Activated CD8-positive, alpha-beta memory T cell treated with anti-CD3 and anti-CD28 coated beads, Interleukin-2, amount 50 U/mL, for 1 hour (primary cell): ENCODE results near the gene KIF25.

ENCODE experiments used
- DNase-seq: peaks from one replicate; pipeline ENCODE4 v3.0.0-alpha.2; 2020; ENCODE audit errors: extremely low read depth

KIF25 gene

DNA sequence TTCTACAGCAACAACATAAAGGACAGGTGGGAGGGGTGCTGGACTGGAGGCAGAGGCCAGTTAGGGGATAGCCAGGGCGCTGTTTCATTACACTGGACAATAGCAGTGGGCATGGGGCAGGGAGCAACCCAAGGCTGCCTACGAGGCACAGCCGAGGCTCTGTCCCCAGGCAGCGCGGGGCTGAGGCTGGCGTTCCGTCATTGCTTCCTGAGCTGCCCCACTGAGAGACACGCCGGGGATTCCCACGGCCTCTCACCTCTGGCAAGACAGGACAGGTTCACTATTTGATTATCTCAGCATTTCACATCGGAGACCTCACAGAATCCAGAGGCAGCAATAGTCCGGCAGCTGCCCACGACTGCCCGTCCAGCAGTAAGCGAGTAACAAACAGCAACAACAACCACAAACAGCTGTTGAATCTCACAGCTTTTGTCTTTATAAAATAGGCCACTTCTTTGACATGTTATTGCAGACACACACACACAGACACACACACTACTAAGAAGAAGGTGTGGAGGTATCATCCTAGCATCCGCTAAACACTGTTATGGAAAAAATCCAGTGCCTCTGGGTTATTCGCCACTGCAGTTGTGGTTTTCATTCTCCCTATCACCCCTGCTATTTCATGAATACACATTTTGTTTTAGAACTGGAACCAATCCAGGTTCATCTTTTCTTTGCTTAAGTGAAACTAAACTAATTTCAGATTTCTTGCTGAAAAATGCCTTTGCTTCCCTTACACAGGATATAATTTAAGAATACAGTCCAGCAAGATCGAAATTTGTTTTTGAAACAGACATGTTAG lies 19.5 kb downstream of the KIF25 start:
- DNase-seq: no peak

DNA sequence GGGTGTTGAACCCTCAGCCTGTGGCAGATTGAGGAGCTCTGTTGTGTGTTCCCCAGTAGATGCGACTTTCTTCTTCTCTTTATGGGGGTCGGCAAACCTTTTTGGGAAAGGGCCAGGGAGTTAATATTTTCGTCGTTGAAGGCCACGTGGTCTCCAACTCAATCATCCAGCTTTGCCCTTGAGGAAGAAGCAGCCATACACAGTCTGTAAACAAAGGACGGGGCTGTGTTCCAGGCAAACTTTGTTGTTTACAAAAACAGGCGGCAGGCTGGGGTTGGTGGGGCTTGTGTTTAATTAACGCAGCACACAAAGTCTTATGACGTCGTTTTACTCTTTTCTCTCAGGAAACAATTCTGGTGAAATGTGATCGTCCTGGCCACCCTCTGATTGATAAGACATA lies 20.2 kb downstream of the KIF25 start:
- DNase-seq: no peak

- no peak for DNase-seq
Observed at GRCh38 chr6:168018664-168019063, 21.2 kb downstream of the KIF25 start.

DNA sequence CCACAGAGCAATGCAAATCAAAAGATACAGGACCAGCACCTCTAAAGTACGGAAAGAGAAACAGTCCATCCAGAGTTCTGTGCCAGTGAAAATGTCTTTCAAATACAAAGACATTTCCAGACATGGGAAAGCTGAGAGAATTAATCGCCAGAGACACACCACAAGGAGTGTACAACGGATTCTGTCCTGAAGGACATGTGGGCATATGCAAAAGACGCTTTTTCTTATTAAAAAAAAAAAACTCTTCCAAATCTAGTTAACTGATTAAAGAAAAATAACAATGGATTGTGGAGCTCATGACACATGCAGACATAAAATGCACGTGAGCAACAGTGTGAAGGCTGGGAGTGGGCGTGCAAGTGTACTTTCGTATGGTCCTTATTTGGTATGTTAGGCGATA lies 22.8 kb downstream of the KIF25 start:
- DNase-seq: no peak

GRCh38 chr6:168021581-168021980 lies 24.1 kb downstream of the KIF25 start:
- DNase-seq: no peak

- no peak for DNase-seq
Observed at GRCh38 chr6:168022488-168023321, 25.2 kb downstream of the KIF25 start.

DNA sequence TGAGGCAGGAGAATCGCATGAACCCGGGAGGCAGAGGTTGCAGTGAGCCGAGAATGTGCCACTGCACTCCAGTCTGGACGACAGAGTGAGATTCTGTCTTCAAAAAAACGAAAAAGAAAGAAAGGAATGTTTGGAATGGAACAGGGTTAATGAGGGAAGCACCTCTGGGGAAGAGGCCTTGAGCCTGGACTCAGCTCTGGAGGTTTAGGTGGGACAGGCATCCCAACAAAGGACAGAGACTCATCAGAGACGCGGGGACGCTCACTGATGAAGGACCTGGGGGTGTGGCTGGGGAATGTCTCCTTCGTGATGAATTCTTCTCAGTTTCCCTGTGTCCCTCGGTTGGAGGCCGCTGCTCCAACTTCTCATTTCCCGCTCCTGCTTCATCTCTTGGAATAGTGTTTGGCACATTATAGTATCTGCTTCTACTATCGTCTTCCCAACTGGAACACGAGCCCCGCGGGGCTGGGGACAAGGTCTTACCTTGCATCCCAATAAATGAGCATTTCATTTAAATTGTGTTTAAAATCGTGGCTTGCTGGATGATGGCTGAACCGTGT lies 27.6 kb downstream of the KIF25 start:
- no peak for DNase-seq

GRCh38 chr6:168025831-168026710 lies 28.6 kb downstream of the KIF25 start:
- no peak for DNase-seq

DNA sequence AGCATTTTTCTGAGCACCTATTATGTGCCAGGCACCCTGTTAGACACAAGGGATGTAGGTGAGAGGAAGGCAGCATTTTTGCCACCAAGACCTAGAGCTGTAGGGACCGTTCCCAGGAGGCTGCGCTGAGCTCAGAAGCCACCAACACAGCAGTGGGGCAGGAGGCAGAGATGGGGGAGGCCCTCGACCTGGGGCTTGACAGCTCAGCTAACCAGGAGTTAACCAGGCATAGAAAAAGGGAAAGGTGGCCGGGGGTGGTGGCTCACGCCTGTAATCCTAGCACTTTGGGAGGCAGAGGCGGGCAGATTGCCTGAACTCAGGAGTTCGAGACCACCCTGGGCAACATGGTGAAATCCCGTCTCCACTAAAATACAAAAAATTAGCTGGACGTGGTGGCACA lies 29.5 kb downstream of the KIF25 start:
- no peak for DNase-seq

- no peak for DNase-seq
Observed at GRCh38 chr6:168027521-168027920, 30.1 kb downstream of the KIF25 start.

- no peak for DNase-seq
Observed at GRCh38 chr6:168028181-168028580, 30.7 kb downstream of the KIF25 start.

- DNase-seq: no peak
Observed at GRCh38 chr6:168029459-168030217, 32.2 kb downstream of the KIF25 start.

GRCh38 chr6:168030218-168030746 lies 32.8 kb downstream of the KIF25 start:
- DNase-seq: no peak

- no peak for DNase-seq
Observed at GRCh38 chr6:168030908-168031307, 33.4 kb downstream of the KIF25 start.

- DNase-seq: no peak
Observed at GRCh38 chr6:168031411-168031971, 34.0 kb downstream of the KIF25 start.

- DNase-seq: no peak
Observed at GRCh38 chr6:168032005-168032760, 34.7 kb downstream of the KIF25 start.

DNA sequence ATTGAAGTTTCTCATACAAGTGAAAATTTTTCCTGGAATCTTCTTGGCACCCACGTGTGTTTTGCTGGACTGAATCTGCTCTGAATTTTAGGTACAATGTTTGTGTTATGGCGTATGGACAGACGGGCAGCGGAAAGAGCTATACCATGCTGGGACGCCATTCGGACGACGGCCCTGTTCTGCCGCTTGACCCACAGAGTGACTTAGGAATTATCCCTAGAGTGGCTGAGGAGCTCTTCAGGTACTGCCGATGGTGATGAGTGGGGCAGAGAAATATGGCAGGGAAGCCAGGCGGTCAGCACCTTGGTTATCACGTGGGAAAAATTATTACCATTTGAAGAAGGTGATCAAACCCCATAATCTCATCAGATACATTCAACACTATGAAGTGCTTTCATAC lies 36.3 kb downstream of the KIF25 start:
- no peak for DNase-seq

- DNase-seq: no peak
Observed at GRCh38 chr6:168034537-168034936, 37.1 kb downstream of the KIF25 start.

DNA sequence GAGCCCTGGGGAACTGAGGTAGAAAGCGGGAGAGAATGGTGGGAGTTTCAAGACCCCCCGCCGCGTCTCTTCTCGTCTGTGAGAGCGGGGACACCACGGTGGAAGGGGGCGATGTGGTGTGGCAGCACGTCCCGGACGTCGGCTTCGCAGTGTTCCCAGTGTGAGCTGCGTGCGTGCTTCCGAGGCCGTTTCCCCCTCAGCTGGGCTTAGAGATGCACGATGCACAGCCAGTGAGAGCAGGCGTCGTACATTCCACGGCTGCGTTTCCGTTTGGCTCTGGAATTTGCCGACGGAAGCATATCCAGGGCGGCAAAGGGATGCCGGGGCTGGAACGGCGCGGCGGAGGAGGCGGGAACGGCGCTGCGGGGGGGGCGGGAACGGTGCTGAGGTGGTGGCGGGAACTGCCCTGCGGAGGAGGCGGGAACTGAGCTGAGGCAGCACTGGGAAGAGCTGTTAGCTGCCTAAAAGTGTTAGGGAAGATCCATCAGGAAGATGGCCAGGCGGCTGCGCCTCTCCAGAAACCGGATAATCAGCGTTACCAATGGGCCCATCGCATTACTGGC lies 37.7 kb downstream of the KIF25 start:
- DNase-seq: no peak
